ENCODE data around the gene SLC15A2.

DNA sequence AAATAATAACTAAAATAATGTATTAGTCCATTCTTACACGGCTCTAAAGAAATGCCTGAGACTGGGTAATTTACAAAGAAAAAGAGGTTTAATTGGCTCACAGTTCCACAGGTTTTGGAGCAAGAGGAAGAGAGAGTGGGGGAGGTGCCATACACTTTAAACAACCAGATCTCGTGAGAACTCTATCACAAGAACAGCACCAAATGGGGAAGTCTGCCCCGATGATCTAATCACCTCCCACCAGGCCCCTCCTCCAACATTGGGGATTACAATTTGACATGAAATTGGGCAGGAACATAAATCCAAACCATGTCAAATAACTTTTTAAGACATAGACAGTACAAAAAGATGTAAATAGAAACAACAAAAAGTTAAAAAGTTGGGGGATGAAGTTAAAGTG is 64.6 kb downstream of the SLC15A2 start:
- TF ChIP-seq POLR2A (IDR thresholded peaks at IDR 0.05; ENCODE audit: low read length): no peak
- no peak for TF ChIP-seq GATA1 (IDR thresholded peaks at IDR 0.05; ENCODE audit: low read depth, low read length)
